ENCODE results near the gene SYT2. TPM values are rescaled to one million over a fixed set of nuclear protein-coding genes. Genes with fewer than 3 reads are reported as not detected.
A peak's percentile ranks its signal among the peaks of the same experiment; 100 is the strongest.
"Not testable (repeated sequence)": the region's sequence is repeated elsewhere in the genome, so short reads cannot be mapped to it uniquely, and the experiment has no call there.

SYT2 gene
- polyA plus RNA-seq, 10 donors, result 0.27 to 0.94 (median 0.39) TPM

DNA sequence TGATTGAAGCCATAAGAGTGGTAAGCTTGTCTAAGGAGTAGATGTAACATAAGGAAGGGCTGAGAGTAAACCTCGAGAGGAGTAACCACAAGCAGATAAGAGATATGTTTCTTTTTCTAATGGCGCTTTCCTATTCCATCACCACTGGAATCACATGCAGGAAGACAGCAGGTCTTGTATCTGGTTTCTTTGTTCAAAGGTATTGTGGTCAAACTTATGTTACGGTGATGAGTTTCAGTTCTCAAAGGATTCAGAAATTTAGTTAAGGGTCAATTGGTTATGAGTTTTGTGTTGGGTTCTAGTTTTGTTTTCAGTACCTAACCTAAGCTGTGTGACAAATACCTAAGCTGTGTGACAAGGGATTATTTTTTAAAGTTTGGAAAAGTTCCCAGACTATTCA lies 163.5 kb downstream of the SYT2 start:
- not testable (repeated sequence) for DNase-seq

- DNase-seq, result not testable (repeated sequence)
Observed at GRCh38 chr1:202546377-202546776, 163.9 kb downstream of the SYT2 start.

DNA sequence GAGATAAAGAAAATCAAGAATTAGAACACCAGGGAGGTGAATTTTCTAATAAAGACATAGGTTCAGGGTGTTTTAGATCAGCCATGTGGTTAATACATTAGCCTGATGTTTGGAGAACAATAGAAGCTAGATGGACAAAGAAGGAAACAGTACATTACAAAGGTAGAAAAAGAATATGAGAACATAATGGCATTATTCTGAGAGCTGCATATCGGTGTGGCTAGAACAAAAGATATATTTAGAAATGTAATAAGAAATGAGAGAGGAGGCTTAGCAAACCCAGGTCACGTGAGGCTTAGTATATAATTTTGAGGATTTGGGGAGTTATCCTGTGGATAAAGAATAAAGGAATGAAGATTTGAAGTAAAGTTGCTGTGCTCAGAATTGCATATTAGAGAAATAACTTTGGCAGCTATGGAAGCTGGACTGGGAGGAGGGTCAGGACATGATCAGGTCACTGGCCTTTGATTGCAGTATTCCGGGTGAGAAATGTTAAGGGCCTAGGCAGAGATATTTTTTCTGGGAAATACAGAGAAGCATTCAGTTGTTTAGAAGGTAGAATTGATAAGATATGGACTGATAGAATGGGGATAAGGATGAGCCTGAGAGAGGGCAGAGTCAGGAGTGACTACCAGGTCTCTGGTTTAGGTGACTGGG lies 164.5 kb downstream of the SYT2 start:
- not testable (repeated sequence) for DNase-seq

DNA sequence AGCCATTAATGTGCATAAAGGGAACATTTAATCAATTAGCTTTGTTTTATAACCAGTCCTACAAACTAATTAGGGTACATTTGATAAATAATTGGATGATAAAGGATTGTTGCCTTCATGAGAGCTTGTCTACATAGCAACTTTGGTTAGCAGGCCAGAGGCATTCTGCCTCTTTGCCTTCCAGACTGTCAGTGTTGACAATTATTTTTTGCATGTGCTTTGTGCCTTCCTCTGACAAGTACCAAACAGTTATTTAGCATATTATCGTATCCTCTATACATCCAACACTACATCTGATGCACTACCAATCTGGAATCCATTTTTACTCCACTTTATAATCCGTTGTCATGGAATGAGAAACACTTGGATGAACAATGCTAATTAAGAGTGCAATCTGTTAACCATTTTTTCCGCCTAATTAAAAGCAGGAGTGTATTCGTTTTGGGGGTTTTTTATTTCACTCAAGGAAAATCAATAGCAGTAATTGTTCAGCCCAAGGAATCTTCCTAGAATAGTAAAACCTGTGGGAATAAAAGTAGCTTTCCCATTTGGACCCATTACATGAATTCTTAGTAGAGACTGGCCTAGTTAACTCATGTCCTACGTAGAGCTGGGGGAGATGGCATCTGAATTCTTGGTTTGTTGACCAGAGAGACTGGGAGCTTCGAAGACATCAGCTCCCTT lies 165.3 kb downstream of the SYT2 start:
- DNase-seq, result not testable (repeated sequence)

GRCh38 chr1:202543537-202543936 lies 166.7 kb downstream of the SYT2 start:
- DNase-seq, result peak; percentile 49 to 67 (median 58)

DNA sequence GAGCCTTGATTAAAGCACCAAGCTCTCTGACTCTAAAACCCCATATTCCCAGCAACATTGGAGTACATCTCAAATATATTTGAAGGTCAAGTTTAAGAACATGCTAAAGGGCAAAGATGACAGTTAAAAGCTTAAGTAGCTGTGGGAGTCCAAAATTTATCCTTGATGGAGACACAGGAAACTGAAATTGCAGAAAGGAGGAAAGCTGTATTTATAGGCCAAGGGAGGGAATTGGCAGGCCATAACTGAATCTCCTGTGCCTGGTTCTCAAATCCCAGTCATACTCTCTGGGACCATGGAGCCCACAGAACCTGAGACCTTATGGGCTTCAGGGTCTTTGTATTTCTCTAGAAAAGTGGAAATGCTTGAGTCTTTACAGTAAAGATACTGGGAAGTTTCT lies 167.8 kb downstream of the SYT2 start:
- DNase-seq, result not testable (repeated sequence)

GRCh38 chr1:202540858-202541257 lies 169.4 kb downstream of the SYT2 start:
- DNase-seq, result not testable (repeated sequence)

Other genes starting within 250 kb of the SYT2 start
- 10 to 100 TPM; 41.8 to 55.4 (median 45.2) TPM for gene KDM5B, start 98.0 kb upstream of the SYT2 start, polyA plus RNA-seq (ENCODE audit: insufficient read length in 10 of 10)
- gene PCAT6, start 100.5 kb upstream of the SYT2 start, polyA plus RNA-seq (ENCODE audit: insufficient read length in 10 of 10), result 1 to 10 TPM; 1.6 to 4.0 (median 2.4) TPM
- 1 to 10 TPM; 5.8 to 7.9 (median 7.2) TPM for gene RABIF, start 178.7 kb upstream of the SYT2 start, polyA plus RNA-seq (ENCODE audit: insufficient read length in 10 of 10)
- 10 to 100 TPM; 16.8 to 26.1 (median 20.7) TPM for gene KLHL12, start 216.8 kb upstream of the SYT2 start, polyA plus RNA-seq (ENCODE audit: insufficient read length in 10 of 10)
- gene ADIPOR1, start 247.9 kb upstream of the SYT2 start, polyA plus RNA-seq (ENCODE audit: insufficient read length in 10 of 10), result 100 to 1,000 TPM in 1 of 10 donors, 10 to 100 TPM in 9; 60.7 to 106 (median 70.6) TPM

Data from muscle of back (tissue), 11 donors.